ENCODE results near the gene TGM5.
"Not testable (repeated sequence)": the region's sequence is repeated elsewhere in the genome, so short reads cannot be mapped to it uniquely, and the experiment has no call there.

TGM5 gene

DNA sequence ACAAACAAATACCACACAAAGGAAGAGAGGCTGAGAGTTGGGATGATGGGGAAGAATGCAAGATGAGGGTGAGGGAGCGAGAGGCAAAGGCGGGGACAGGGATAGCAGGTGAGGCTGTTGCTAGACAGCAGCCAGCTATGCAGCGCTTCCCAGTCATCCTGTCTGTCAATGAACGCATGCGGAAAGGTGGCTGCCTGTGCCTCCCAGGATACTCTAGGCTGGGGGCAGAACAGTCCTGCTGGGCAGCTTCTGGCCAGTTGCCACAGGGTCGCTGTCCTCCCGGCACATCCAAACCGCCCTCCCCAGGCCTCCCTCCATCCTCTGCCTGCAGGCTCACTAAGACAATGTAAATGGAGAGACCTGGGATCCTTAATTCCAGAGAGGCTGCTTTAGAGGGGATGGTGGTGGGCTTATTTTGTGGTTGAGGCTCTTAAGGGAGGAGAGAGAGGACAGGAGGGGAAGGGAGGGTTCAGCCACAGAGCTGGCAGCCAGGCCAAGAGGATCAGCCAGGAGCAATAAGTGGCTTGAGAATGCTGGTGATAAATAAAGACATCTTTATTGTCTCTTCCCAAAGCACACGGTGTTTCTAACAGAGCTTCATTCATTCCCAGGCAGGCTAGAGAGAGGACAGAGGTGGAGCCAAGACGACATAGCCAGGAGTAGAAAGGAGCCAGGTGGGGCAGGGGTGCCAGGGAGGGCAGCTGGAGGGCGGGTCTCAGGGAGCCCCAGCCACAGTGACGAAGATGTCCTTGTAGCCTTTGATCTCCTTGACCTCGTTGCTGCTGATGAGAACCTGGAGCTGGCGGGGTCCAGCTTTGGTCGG, 9.2 kb upstream of the TGM5 start:
- DNase-seq, result no peak

DNA sequence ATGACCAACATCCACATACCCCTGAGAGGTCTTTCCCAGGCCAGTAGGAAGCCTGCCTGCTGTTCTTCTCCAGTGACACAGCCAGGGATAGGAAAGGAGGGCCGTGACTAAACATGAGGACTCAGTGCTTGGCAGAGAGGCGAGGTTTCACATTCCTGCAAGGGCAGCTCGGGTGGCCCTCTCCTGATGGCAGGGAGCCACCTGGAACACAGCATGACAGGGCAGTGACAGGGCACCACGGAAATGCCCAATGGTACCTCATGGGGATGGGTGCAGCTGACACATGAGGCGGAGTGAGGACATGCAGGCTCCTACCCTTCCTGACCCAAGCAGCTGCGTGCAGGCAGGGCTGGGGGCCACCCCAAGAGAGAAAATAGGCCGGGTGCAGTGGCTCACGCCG, 7.4 kb upstream of the TGM5 start:
- no peak for DNase-seq

DNA sequence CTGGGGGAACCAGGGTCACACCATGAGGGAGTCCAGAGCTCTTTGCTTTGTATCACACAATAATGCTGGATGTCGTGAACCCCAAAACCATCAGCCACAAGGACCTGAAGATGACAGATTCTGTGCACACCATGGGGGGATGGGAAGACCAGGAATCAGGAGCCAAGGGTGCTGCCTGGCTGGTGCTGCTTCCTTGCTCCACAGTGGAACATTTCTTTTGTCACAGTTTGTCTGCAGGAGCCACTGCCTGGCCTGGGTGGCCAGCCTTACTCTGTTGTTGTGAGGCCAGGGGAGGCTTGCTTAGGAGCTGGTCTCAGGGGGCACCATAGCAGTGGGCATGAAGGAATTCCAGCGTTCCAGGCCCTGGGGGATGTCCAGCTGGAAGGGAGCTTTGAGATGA, 6.5 kb upstream of the TGM5 start:
- DNase-seq, result no peak

DNA sequence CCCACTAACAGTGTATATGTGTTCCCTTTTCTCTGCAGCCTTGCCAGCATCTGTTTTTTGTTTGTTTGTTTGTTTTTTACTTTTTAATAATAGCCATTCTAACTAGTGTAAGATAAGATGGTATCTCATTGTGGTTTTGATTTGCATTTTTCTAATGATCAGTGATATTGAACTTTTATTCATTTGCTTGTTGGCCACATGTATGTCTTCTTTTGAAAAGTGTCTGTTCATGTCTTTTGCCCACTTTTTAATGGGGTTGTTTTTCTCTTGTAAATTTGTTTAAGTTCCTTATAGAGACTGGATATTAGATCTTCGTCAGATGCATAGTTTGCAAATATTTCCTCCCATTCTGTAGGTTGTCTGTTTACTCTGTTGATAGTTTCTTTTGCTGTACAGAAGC, 5.2 kb upstream of the TGM5 start:
- not testable (repeated sequence) for DNase-seq

DNA sequence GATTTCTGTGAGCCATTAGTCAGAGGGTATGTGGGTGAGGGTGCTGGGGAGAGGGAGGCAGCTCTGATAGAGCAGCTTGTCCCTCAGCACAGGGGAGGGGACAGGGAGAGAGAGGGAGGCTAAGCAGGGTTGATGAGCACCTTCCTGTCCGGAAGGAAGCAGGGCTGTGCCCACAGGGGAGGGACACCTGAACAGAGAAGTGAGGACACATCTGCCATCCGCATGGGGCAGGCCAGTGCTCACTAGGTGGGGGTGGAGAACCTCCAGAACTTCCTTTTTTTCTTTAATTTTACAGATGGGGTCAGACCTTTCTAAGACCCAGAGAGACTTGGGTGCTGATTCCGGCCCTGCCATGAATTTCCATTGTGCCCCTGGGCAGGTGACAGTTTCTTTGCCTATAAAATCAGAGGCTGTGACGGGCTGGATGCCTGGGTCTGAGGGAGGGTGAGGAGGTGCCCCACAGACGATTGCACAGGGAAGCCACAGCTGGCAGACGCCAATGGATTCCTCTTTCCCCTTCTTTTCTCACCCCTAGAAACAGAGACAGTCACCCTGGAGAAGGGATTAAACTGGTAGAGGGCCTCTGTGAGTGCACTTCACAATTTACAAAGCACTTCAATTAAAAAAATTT, 4.1 kb upstream of the TGM5 start:
- no peak for DNase-seq

DNA sequence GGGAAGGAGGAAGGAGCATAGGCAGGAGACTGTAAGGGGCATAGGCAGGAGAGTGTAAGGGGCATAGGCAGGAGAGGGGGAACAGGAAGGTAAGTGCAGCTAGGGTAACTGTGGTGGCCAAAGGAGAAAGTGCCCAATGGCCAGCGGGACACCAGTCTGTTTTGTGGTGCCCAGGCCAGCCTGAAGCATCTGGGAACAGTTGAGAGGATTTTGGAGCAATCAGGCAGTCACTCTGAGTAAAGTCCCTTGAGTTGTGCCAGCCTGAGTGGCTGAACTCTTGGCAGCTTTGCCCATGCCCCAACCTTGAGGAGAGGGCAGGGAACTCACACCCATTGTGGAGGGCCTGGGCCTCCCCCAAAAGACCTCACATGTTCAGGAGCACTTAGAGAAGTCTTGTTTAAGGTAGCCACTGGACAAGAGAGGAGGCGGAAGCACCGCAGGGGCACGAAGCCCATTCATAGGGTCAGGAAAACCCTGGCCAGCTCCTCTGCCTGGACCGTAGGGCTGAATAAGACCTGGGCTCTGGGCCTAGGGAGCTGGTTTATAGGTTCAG, 3.5 kb upstream of the TGM5 start:
- no peak for DNase-seq

DNA sequence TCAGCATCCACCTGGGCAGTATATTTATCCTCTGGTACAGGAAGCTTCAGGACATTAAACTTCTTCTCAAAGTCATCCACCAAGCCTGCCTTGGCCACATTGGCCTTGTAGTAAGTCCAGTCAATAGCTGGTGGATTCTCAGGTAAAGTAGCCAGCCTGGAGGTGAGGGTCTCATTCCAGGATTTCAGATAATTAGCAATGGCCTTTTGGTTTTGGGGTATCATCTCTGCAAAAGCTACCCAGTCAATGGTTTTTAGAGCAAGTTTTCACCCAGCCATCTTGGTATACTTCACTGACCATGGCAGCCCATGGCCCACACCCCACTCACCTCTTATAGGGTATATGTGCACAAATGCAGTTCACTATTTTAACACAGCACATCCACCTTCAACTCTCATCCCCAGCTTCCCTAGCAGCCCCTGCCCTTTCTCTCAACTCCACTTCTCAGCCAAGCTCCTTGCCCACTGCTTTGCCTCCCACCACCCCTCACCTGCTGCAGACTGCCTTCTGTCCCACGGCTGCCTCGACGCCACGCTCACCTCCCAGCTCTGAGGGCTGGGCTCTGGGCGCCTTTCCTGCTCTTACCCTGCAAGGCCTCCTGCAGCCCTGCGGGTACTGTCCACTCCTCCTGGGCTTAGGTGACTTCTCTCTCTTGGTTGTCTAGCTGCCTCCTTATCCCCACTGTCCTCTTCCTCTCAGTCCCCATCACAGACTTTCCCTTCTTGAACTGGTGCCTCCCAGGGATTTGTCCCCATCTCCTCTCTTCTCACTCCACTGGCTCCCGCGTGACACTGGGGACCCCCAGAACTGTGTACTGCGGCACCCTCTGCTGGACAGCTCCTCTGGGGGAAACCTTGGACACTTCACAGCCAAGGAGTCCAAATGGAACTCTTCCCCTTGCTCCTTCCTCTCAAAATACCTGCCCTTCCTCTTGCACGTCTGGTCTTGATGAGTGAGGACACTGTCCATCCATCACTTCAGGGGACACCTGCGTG, 1.7 kb upstream of the TGM5 start:
- DNase-seq, result no peak

- no peak for DNase-seq
These were observed 711 bp upstream of the TGM5 start for GRCh38 chr15:43267439-43267838.

DNA sequence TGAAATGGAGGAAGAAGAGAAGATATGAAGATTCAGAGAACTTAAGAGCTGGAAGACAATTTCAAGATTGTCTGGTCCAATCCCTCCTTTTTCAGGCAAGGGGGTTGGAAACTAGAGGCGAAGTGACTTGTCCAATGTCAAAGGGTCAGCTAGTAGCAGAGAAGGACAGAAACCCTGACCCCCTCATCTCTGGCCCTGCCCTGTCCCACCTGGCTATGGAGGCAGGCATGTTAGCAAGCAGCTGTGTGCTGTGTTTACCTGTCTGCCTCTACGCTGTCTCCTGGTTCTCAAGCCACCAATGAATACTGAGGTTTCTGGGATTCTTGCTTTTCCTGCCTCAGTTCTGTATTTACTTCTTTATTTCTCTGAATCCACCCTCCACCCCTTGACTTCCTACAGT, 342 bp downstream of the TGM5 start:
- DNase-seq, result no peak

GRCh38 chr15:43260011-43260615, 6.6 kb downstream of the TGM5 start:
- no peak for DNase-seq

DNA sequence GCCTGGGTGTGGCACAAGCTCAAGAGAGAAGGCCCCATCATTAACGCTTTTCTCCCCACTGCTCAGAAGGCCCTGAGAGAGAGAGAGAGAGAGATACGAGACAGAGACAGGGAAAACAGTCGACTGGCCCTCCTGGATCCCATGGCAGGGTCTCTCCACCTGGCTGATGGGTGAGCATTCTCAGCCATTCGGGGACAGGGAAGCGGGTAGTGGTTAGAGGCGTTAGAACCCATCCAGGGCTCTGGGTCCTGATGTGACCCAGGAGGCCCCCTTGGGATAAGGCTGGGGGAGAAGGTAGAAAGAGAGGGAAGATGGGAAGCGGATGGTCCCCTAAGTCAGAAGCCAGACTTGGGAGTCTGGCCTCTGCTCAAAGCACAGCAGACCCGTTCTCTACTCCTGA, 7.9 kb downstream of the TGM5 start:
- no peak for DNase-seq

- DNase-seq, result no peak
These were observed 10.4 kb downstream of the TGM5 start for GRCh38 chr15:43256341-43256740.

- DNase-seq, result no peak
These were observed 11.4 kb downstream of the TGM5 start for GRCh38 chr15:43255376-43255775.

GRCh38 chr15:43253431-43254403, 13.0 kb downstream of the TGM5 start:
- no peak for DNase-seq

DNA sequence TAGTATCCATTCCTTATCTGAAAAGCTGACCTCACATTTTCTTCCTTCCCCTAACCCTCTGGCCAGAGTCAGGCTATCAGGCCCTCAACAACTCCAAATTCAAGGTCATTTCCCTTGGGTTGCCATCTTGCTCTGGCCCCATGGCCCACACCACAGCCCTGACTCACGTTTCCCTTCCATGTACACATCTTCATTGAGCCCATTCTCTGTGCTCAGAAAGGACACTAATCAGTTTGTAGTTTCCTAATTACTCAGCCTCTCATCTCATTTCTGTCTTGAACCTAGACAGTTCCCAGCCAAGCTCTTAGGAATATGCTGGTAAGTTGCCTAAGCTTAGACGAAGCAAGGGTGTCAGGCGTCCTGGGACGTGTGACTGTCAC, 14.9 kb downstream of the TGM5 start:
- DNase-seq, result no peak

- no peak for DNase-seq
These were observed 15.4 kb downstream of the TGM5 start for GRCh38 chr15:43251185-43251870.

DNA sequence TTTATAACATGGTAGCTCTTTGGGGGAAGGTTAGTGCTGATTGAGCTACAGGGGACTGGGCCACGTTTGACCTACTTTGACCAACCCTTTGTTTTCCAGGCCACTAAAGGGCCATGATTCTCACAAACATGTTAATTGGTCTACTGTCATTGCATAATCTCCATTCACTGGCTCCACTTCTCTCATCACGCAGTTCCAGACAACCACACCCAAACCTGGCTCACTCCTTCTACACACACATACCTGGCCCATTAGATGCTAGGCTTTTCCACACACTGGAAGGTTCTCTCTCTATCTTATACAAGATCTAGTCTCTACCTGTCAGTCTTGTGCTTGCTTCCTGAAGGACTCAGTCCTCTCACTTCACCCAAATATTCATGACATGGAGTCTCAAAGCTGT, 15.9 kb downstream of the TGM5 start:
- DNase-seq, result no peak

GRCh38 chr15:43249699-43250203, 17.0 kb downstream of the TGM5 start:
- no peak for DNase-seq

DNA sequence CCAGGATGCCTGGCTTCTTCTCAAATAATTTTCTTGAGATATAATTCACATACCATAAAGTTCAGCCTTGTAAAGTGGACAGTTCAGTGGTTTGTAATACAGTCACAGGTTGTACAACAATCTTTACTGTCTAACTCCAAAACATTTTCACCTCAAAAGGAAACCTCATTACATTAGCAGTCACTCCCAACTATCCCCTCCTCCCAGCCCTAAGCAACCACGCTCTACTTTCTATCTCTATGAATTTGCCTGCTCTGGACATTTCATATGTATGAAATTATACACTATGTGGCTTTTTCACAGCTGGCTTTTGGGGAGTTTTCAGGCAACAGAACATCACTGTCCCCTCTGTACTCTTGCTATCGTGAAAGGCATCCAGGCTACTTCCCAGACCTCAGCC, 17.5 kb downstream of the TGM5 start:
- no peak for DNase-seq

DNA sequence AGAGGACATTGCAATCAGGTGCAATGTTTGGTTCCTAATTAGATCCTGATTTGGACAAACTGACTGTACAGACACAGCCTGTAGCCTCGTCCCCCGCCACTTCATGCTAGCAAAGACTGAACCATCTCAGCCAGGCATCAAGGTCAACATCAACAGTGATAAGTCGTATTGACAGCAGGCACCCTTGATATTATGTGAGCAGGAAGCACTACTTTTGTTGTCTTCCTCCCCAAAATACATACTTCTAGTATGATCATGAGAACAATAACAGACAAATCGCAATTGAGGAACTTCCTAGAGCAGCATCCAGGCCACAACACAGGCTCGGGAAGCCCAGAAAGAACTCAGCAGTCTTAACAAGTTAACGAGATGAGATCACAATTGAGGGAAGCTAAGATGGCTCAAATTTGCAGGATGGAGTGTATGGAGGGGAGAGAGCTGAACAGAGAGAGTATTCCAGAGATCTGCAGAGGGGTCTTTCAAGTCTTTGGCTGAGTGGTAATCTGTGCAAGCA, 20.4 kb downstream of the TGM5 start:
- DNase-seq, result no peak
